ENCODE results near the gene TKFC. TPM values are rescaled to one million over a fixed set of nuclear protein-coding genes. Genes with fewer than 3 reads are reported as not detected.

TKFC gene
- total RNA-seq, 1 experiment from 2014 or later, result 168 TPM

- TF ChIP-seq CTCF (conservative IDR thresholded peaks at IDR 0.05), result no peak
- Histone ChIP-seq H3K27ac (peak within 1 kb of the TSS; percentile 93), H3K79me2 (ENCODE audit: low read depth) (peaks cover 43% of the 10 kb centered on the region), H3K4me3 (peak within 1 kb of the TSS; percentile 86), H2AFZ (peak within 1 kb of the TSS; percentile 96), H4K20me1 (ENCODE audit: insufficient read depth) (no peaks in the 10 kb centered on the region), H3K4me2 (peak within 1 kb of the TSS; percentile 94), H3F3A (ENCODE audit: insufficient read depth, low read depth) (peaks cover 23% of the 10 kb centered on the region), H3K9me2 (ENCODE audit: insufficient read depth) (no peaks in the 10 kb centered on the region), H3K9me3 (ENCODE audit: insufficient read depth, low read depth) (no peaks in the 10 kb centered on the region), H3K36me3 (ENCODE audit: low read depth) (peaks cover 26% of the 10 kb centered on the region), H3K4me1 (replicated peaks; ENCODE audit: insufficient read depth) (peaks cover 20% of the 10 kb centered on the region), H3K27me3 (ENCODE audit: insufficient read depth, low read depth) (no peaks in the 10 kb centered on the region)
- intact Hi-C loops (cut with micrococcal nuclease; ENCODE audit: unreplicated experiment), result loop anchor here (1.0 to 2.0 kb wide), 3 partner anchors 23 to 31 kb away; partner anchors contain the start of gene TMEM216
- POLR2A ChIA-PET (ENCODE audit: unreplicated experiment), result interaction anchor here (0.6 to 1.7 kb wide), 14 partner anchors 9 to 1463 kb away, joined by 3 to 13 read pairs (median 3); partner anchors contain the start of genes CPSF7, SDHAF2, TMEM109 and TMEM216
- BruUV-seq (replicated peaks), result no TSS peak
- peak; percentile 89 to 96 for DNase-seq
- CTCF ChIA-PET, result interaction anchor here (0.6 to 4.3 kb wide), 8 partner anchors 16 to 1496 kb away, joined by 3 to 31 read pairs (median 5); partner anchors contain the start of genes CPSF7, SDHAF2 and TMEM216
Observed at GRCh38 chr11:61361741-61362541, 28.9 kb downstream of the TKFC start, which contains the start of the genes CYB561A3 and TMEM138. TSS of gene CYB561A3 (minus strand) at chr11:61361882. CDS start at chr11:61356713, 5,169 bp downstream. TSS of gene TMEM138 (plus strand) at chr11:61362374. CDS start at chr11:61364391, 2,017 bp downstream.

- peak overlapping the region; percentile 96 for H2AFZ ChIP-seq
- H3K27ac ChIP-seq, result peak overlapping the region; percentile 93
- peaks cover 30% of the 10 kb centered on the region for H3K36me3 ChIP-seq (ENCODE audit: low read depth)
- no peaks in the 10 kb centered on the region for H3K9me2 ChIP-seq (ENCODE audit: insufficient read depth)
- TF ChIP-seq EZH2 (IDR thresholded peaks at IDR 0.05; ENCODE audit: low read depth) (no peak), CTCF (conservative IDR thresholded peaks at IDR 0.05) (no peak)
- intact Hi-C loops (cut with micrococcal nuclease; ENCODE audit: unreplicated experiment), result loop anchor here (2.0 kb wide), 1 partner anchor 22 kb away; no protein-coding TSS in a partner anchor
- POLR2A ChIA-PET (ENCODE audit: unreplicated experiment), result interaction anchor here (0.6 to 1.7 kb wide), 7 partner anchors 23 to 1463 kb away, joined by 3 to 13 read pairs (median 3); partner anchors contain the start of genes CPSF7, SDHAF2, TMEM109 and TMEM216
- TSS peak; percentile 62 for BruUV-seq (replicated peaks)
- H3K27me3 ChIP-seq (ENCODE audit: insufficient read depth, low read depth), result no peaks in the 10 kb centered on the region
- H3K79me2 ChIP-seq (ENCODE audit: low read depth), result peaks cover 43% of the 10 kb centered on the region
- CTCF ChIA-PET, result interaction anchor here (0.7 to 4.3 kb wide), 6 partner anchors 14 to 258 kb away, joined by 3 to 31 read pairs (median 4); partner anchors contain the start of genes CPSF7, SDHAF2 and TMEM216
- H4K20me1 ChIP-seq (ENCODE audit: insufficient read depth), result no peaks in the 10 kb centered on the region
- H3K4me1 ChIP-seq (replicated peaks; ENCODE audit: insufficient read depth), result peaks cover 20% of the 10 kb centered on the region
- DNase-seq, result peak in 1 of 2 experiments; percentile 57
- no peaks in the 10 kb centered on the region for H3K9me3 ChIP-seq (ENCODE audit: insufficient read depth, low read depth)
- H3K4me2 ChIP-seq, result peak overlapping the region; percentile 94
- peaks cover 23% of the 10 kb centered on the region for H3F3A ChIP-seq (ENCODE audit: insufficient read depth, low read depth)
- peak overlapping the region; percentile 86 for H3K4me3 ChIP-seq
Observed at GRCh38 chr11:61362542-61362875, 29.5 kb downstream of the TKFC start.

GRCh38 chr11:61364012-61364675 lies 31.1 kb downstream of the TKFC start:
- no TSS peak for BruUV-seq (replicated peaks)
- Histone ChIP-seq H3F3A (ENCODE audit: insufficient read depth, low read depth) (peaks cover 23% of the 10 kb centered on the region), H3K4me3 (peak overlapping the region; percentile 86; the same call in 1 of the 2 replicates), H3K27me3 (ENCODE audit: insufficient read depth, low read depth) (no peaks in the 10 kb centered on the region), H3K4me1 (replicated peaks; ENCODE audit: insufficient read depth) (peaks cover 20% of the 10 kb centered on the region), H3K27ac (no peak overlapping the region), H2AFZ (no peak overlapping the region), H3K9me2 (ENCODE audit: insufficient read depth) (no peaks in the 10 kb centered on the region), H3K36me3 (ENCODE audit: low read depth) (peaks cover 43% of the 10 kb centered on the region), H4K20me1 (ENCODE audit: insufficient read depth) (no peaks in the 10 kb centered on the region), H3K79me2 (ENCODE audit: low read depth) (peaks cover 43% of the 10 kb centered on the region), H3K9me3 (ENCODE audit: insufficient read depth, low read depth) (no peaks in the 10 kb centered on the region), H3K4me2 (peak overlapping the region; percentile 94)
- TF ChIP-seq EZH2 (IDR thresholded peaks at IDR 0.05; ENCODE audit: low read depth) (no peak), CTCF (conservative IDR thresholded peaks at IDR 0.05) (no peak)
- intact Hi-C loops (cut with micrococcal nuclease; ENCODE audit: unreplicated experiment), result no loop called here
- DNase-seq, result no peak
- ChIA-PET POLR2A (ENCODE audit: unreplicated experiment) (no interaction called here), CTCF (no interaction called here)

Measured in PC-9 (cell line).